Sigmoid colon (tissue), 7 donors: ENCODE results near the gene DPYSL4. TPM values are rescaled to one million over a fixed set of nuclear protein-coding genes. Genes with fewer than 3 reads are reported as not detected.

Source experiments
- DNase-seq: peaks from one replicate; pipeline ENCODE4 v3.0.0-alpha.2; 2019
- H3K27ac ChIP-seq, 4 donors: fragments of 200-600 bp; sonication (generic); one replicate each; pipeline ENCODE4 v1.5.1; 2016 to 2019; ENCODE audit warnings: mild to moderate bottlenecking in 1 of 4
- H3K27me3 ChIP-seq, 3 donors: fragments of 200-600 bp; sonication (generic); one replicate each; pipeline ENCODE4 v1.5.1; 2019; ENCODE audit warnings: mild to moderate bottlenecking in 1 of 3
- H3K36me3 ChIP-seq, 4 donors: fragments of 200-600 bp; sonication (generic); one replicate each; pipeline ENCODE4 v1.5.1; 2016 to 2019
- H3K4me1 ChIP-seq, 4 donors: fragments of 200-600 bp; sonication (generic); one replicate each; pipeline ENCODE4 v1.5.1; 2017 to 2019
- H3K4me3 ChIP-seq, 4 donors: fragments of 200-600 bp; sonication (generic); one replicate each; pipeline ENCODE4 v1.5.1; 2017 to 2019; ENCODE audit warnings: mild to moderate bottlenecking in 2 of 4, moderate library complexity in 1 of 4
- H3K9me3 ChIP-seq, 4 donors: fragments of 200-600 bp in 3 of 4; sonication (generic) in 3 of 4; one replicate each; pipeline versions ENCODE4 v1.5.1 to v1.6.1; 2013 to 2019
- EP300 ChIP-seq, 4 donors: sonication (generic); formaldehyde crosslinking; IDR thresholded peaks; one replicate each; pipeline ENCODE4 v1.6.1; 2017; ENCODE audit warnings: antibody characterized with exemption in 4 of 4
- POLR2A ChIP-seq, 2 donors: fragments of 450-650 bp; IDR thresholded peaks; one replicate each; pipeline ENCODE4 v1.6.1; 2016; ENCODE audit warnings: antibody characterized with exemption in 2 of 2, mild to moderate bottlenecking in 2 of 2, moderate library complexity in 2 of 2
- POLR2AphosphoS5 ChIP-seq, 4 donors: sonication (generic); formaldehyde crosslinking; IDR thresholded peaks; one replicate each; pipeline ENCODE4 v1.6.1; 2017; ENCODE audit warnings: antibody characterized with exemption in 4 of 4
- WGBS, 2 donors: extraction: QIAGEN DNeasy Blood & Tissue Kit; methylation state at CpG; one replicate each; pipeline ENCODE4 v1.1.7; 2013; 5-methylcytosine and 5-hydroxymethylcytosine counted together
- intact Hi-C: fragments of 100-400 bp; cut with DNase I; formaldehyde crosslinking; loops from one replicate; pipeline ENCODE4 v1.15.1; 2023
- polyA plus RNA-seq, 3 donors: library from polyadenylated mRNA; stranded (reverse); fragments of 200-250 nt; gene quantifications; one replicate each; pipeline ENCODE4 v1.2.3, GENCODE V29; 2013
- total RNA-seq, 4 donors: library from RNA; depleted of rRNA; stranded (reverse); fragments of >200 nt; gene quantifications; one replicate each; pipeline ENCODE4 v1.1.0, GENCODE V29; 2016
- TF ChIP-seq, protein P1 (sequence below), 4 experiments: fragments of 450-650 bp in 3 of 4; fragments of 200-600 bp in 1 of 4; IDR thresholded peaks; one replicate each; pipeline ENCODE4 v1.5.1; 2016 to 2019; ENCODE audit warnings: antibody characterized with exemption in 4 of 4, mild to moderate bottlenecking in 3 of 4, moderate library complexity in 2 of 4
- donor health status: healthy with polysubstance abuse.
- donor health status: Bipolar disorder and iron deficiency.
- donor health status: healthy.

Gene DPYSL4
- total and polyA plus RNA-seq, 7 donors: under 0.01 to 1.9 (median 0.63) TPM; not detected in 1

DNA sequence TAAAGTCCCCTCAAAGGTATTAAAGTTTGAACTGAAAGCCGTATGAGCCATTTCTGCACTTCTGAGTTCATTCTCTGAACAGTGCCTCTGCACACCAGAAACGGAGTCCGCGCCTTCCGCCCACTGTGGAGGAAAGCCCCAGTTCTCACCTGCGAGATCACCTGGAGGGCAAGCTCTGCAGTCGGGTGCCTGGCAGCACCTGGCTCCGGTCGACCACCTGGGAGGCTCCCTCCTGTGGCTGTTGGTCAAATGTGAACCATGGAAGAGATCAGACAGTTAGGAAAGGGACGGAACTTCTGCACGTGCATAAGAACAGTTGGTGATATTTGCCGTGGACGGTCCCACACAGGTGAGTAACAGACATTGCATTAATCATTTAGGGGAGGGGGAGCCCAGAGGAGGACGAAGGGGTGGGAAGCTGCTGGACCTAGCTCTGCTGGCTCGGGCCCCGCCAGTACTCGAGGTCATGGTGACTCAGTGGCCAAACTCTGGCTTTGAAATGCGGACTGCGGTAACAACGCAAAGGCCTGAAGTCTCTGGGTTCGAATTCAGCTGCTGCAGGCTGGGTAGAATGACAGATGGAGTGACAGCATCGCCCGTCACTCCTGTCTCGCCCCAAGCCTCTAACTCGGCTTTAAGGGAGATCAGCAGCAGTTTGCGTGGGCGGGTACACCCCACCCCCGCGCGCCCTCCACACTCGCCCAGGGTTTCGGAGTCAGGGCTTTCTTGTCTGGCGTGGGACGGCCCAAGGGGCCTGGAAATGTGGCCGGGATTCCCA is 1.7 kb upstream of the DPYSL4 start:
- Histone ChIP-seq H3K4me3 (peak overlapping the region in 1 of 4 donors; percentile 47), H3K27ac (no peak overlapping the region), H3K27me3 (peaks cover 28 to 62% (median 45%) of the 10 kb centered on the region in 3 donors), H3K9me3 (no peaks in the 10 kb centered on the region), H3K4me1 (peaks cover 0 to 28% (median 26%) of the 10 kb centered on the region in 4 donors), H3K36me3 (no peaks in the 10 kb centered on the region)
- intact Hi-C loops: no loop called here
- TF ChIP-seq POLR2AphosphoS5 (IDR thresholded peaks at IDR 0.05): no peak
- TF ChIP-seq, protein P1, sequence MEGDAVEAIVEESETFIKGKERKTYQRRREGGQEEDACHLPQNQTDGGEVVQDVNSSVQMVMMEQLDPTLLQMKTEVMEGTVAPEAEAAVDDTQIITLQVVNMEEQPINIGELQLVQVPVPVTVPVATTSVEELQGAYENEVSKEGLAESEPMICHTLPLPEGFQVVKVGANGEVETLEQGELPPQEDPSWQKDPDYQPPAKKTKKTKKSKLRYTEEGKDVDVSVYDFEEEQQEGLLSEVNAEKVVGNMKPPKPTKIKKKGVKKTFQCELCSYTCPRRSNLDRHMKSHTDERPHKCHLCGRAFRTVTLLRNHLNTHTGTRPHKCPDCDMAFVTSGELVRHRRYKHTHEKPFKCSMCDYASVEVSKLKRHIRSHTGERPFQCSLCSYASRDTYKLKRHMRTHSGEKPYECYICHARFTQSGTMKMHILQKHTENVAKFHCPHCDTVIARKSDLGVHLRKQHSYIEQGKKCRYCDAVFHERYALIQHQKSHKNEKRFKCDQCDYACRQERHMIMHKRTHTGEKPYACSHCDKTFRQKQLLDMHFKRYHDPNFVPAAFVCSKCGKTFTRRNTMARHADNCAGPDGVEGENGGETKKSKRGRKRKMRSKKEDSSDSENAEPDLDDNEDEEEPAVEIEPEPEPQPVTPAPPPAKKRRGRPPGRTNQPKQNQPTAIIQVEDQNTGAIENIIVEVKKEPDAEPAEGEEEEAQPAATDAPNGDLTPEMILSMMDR (IDR thresholded peaks at IDR 0.05): no peak
- TF ChIP-seq EP300 (IDR thresholded peaks at IDR 0.05): no peak
- TF ChIP-seq POLR2A (IDR thresholded peaks at IDR 0.05): no peak
- DNase-seq: no peak
- 47 to 51% methylated on average over 35 of the region's 35 CpGs for WGBS, 2 donors

DNA sequence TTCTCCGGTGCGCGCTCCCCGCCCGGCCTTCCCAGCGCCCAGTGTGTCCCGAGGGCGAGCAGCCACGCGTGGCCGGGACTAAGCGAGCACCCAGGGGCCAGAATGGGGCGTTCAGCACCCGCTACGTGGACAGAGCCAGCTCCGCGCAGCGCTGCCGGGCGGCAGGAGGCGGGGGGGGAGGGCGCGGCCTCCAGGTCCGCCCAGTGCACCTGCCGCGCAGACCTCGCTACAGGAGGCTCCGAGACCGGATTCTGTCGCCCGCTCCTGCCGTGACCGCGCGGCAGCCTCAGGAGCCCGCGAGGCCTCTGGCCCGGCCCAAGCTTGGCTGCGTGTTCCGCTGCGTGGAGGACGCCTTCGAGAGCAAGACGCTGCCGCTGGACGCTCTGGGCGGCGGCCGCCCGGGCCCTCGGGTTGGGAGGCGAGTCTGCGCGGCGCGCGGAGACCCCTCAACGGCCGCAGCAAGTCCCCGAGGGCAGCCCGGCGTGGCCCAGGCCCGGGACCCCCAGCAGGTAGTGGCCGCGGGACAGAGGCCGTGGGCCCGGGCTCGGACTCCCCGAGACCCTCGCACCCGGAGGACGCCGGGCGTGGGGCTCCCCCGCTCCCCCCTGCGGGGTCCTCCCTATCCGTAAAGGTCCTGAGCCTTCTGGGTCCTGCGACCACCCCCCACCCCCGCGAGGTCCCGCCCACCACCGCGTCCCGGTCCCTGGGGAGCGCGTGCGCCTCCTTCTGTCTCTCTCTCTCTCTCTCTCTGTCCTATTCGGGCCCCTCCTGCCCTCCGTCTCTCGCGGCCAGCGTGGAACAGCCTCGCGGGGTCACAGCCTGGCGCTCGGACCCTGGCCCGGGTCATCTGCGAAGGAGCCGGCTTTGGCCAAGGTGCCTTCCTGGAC is 904 bp upstream of the DPYSL4 start:
- no peak for DNase-seq
- no peak overlapping the region for H3K27ac ChIP-seq
- 6 to 8% methylated on average over 99 of the region's 99 CpGs for WGBS, 2 donors
- H3K9me3 ChIP-seq: no peaks in the 10 kb centered on the region
- peak overlapping the region; percentile 12 to 47 (median 36) for H3K4me3 ChIP-seq
- H3K36me3 ChIP-seq: no peaks in the 10 kb centered on the region
- TF ChIP-seq POLR2A (IDR thresholded peaks at IDR 0.05): no peak
- TF ChIP-seq, protein P1 (IDR thresholded peaks at IDR 0.05): no peak
- TF ChIP-seq EP300 (IDR thresholded peaks at IDR 0.05): no peak
- TF ChIP-seq POLR2AphosphoS5 (IDR thresholded peaks at IDR 0.05): no peak
- H3K4me1 ChIP-seq: peaks cover 0 to 28% (median 26%) of the 10 kb centered on the region in 4 donors
- intact Hi-C loops: no loop called here
- H3K27me3 ChIP-seq: peaks cover 28 to 62% (median 45%) of the 10 kb centered on the region in 3 donors

DNA sequence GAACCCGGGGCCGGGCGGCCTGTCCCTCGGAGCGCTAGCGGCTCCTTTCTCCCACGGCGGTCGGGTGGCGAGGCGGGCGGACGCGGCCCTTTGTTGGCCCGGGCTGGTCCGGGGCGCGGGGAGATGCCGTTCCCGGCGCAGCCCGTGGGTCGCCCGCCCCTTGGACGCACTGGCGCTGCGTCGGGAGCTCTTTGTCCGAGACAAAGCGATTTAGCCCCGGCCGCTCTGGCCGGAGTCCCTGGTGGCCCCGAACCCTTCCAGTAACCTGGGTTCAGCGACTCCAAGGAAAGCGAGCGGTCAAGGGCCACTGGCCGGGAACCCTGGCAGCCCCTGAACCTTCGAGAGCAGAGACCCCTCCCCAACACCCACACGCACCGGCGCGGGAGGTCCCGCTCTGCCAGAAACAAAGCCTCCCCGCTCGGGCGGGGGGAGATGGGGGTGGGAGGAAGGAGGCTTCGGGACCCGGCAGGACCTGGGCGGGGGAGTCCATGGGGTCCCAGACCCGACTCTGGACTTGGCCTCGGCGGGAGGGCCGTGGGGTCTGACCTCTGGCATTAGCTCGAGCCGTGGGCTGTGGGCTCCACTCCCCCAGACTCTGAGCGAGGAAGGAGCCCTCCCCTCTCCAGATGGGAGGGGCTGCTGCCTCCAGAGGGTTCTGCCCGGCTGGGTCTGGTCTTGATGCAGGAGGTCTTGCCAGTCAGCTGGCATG is 836 bp downstream of the DPYSL4 start:
- intact Hi-C loops: no loop called here
- Histone ChIP-seq H3K9me3 (no peaks in the 10 kb centered on the region), H3K4me3 (peak overlapping the region in 3 of 4 donors; percentile 30 to 47 (median 42)), H3K36me3 (no peaks in the 10 kb centered on the region), H3K27ac (no peak overlapping the region), H3K4me1 (peaks cover 0 to 28% (median 26%) of the 10 kb centered on the region in 4 donors), H3K27me3 (peaks cover 28 to 60% (median 45%) of the 10 kb centered on the region in 3 donors)
- no peak for DNase-seq
- 4 to 7% methylated on average over 58 of the region's 58 CpGs for WGBS, 2 donors
- TF ChIP-seq, protein P1 (IDR thresholded peaks at IDR 0.05): no peak
- TF ChIP-seq POLR2A (IDR thresholded peaks at IDR 0.05): no peak
- TF ChIP-seq EP300 (IDR thresholded peaks at IDR 0.05): no peak
- TF ChIP-seq POLR2AphosphoS5 (IDR thresholded peaks at IDR 0.05): no peak

DNA sequence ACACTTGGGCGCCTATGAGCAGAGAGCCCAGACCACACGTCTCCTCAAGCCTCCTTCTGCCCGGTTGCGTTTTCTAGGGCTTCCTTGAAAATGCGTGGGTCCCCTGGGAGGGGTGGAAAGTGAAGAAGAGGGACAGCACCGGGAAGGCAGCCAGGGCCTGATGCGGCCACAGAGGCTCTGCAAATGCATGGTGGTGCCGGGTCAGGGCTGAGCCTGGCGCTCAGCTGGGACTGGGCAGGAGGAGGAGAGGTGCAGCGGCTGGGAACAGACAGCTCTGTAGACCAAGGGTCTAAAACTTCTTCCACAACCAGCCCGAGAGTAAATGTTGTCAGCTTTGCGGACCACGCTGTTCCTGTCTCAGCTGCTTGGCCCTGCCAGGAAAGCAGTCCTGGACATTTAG is 1.6 kb downstream of the DPYSL4 start:
- Histone ChIP-seq H3K27me3 (peaks cover 28 to 60% (median 45%) of the 10 kb centered on the region in 3 donors), H3K9me3 (no peaks in the 10 kb centered on the region), H3K4me1 (peaks cover 0 to 28% (median 26%) of the 10 kb centered on the region in 4 donors), H3K4me3 (no peak overlapping the region), H3K27ac (no peak overlapping the region), H3K36me3 (no peaks in the 10 kb centered on the region)
- no peak for DNase-seq
- WGBS, 2 donors: 49 to 54% methylated on average over 13 of the region's 13 CpGs
- TF ChIP-seq POLR2AphosphoS5 (IDR thresholded peaks at IDR 0.05) (no peak), EP300 (IDR thresholded peaks at IDR 0.05) (no peak), POLR2A (IDR thresholded peaks at IDR 0.05) (no peak)
- TF ChIP-seq, protein P1 (IDR thresholded peaks at IDR 0.05): no peak
- intact Hi-C loops: no loop called here
